ENCODE results near the gene SKAP2.

SKAP2 gene

DNA sequence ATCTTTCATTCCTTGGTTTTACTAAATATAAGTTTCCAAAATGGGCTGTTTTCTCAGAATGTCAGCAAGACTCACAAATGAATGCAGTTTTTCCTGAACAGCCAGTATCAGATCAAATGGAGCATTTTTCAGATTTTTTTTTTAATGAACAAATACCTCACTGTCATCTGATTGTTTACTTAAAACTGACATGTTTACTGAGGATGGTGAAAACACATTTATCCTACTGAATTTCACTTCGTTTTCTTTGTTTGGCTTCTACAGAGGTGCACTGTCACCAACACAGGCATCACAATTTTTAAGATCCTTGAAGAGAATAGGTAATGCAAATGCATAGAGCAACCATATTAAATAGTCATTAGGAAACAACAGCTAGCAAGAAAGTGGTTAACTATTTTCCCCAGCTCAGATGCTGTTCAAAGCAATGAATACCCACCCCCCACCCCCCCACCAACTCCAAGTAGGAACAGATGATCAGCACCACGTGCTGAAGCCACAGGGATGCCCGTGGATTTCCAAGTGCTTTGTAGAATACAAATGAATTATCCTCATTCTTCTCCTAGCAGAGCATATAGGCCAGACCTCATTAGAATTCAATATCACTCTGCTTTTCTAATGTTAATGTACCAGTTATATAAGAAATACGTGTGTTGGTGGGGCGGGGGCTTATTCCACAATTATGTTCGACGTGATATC lies 205.9 kb downstream of the SKAP2 start:
- no peak for DNase-seq

DNA sequence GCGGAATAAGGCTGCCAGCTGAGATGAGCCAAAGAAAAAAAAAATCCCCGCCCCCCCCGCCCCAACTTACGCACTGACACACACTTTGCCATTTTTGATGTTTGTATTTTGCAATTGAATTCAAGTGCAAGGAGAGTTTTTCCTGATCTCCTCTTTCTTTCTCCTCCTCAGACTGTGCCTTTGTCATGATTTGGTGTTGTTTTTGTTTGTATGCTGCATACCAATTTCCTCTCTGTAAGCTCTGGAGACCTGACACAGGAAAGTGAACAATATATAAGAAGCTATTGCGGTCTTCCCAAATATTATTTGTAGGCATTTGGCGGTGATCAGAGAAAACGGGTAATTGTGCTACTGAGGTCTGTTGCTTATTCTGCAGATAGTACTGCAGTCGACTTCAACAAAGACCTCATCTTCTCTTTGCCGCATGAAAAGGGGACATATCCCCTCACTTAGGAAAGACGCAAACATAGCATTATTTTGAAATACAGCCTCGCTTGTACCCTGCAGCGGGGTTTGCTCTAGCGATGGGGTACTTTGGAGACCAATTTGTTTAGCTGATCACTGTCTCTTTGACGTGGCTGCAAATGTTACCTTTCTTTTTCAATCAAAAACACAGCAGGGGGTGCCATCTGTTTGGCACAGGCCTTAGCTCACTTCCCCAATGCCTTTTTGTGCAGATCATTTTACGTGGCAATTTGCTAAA lies 206.6 kb downstream of the SKAP2 start:
- peak; percentile 46 for DNase-seq

- DNase-seq = no peak
These were observed 207.2 kb downstream of the SKAP2 start for GRCh38 chr7:26657206-26657641.

DNA sequence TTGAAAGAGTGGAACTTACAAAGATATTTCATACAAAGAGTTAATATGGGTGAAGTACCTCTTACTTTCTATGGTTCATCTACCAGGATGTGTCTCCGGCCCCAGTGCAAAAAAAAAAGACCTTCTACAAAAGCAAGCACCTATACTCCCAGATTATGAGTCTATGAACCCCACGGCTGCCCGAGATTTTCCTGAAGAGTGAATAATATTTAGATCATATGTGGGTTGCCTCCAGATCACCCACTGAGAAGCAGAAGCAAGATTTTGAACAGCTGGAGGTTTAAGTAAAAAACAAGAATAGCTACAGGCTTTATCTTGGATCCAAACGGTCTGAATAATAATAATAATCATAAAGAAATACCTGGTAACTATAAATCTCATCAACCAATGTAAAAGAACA lies 207.7 kb downstream of the SKAP2 start:
- DNase-seq = no peak

DNA sequence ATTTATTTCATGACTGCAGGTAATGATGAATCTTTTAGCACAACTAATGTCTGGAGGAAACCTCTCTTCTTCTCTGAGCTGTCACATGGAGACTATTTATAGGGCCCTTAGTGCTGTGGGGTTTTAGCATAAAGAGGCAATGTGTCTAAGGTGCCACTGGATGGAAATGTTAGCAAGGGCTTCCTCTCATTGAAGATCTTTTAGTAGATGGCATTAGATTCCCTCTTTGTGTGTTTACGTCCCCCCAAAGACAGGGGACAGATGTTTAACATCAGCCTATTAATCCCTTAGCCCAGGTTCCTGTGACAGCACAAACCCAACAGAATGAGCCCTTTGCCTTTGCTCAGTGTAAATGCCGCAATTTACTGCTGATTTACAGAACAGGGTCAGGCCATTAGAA lies 208.6 kb downstream of the SKAP2 start:
- DNase-seq = no peak

DNA sequence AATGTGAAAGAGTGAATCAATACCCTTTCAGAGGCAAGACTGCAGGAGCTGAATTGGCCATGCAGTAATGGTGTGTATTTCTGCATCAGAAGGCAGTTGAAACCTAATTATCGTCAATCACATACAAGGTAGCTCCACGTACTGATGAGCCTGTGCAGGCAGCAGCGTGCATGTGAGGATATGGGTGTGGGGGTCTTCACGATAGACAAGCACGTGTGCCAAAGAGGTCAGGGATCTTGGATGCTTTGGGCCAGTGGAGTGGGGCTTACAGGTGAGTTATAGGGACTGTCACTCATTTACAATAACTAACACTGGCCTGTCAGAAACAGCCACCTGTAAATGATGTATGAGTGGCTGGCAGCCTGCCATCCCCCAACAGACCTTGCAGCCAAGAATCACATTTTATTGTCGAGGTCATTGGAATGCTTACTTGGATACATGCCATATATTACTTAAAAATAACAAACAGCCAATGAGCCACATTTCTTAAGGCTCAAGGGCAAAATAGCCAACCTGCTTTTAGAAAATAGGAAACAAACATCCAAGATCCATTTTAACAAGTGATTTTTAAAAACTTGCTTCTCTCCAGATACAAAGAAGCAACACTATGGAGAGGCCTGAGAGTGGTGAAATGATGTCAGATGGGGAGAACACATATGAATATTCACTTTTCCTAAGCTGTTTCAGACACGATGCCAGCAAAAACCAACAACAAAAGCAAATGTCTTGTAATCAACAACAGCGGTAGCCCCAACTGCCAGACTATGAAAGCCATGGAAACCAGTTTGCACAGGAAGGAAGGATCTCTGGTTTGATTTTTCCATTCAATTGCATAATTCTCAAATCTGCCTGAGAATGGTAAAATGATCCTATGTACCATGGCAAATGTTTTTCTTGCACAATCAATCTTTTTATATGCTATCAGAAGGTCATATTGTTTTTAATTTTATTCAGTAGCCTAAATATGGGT lies 210.7 kb downstream of the SKAP2 start:
- DNase-seq = no peak

DNA sequence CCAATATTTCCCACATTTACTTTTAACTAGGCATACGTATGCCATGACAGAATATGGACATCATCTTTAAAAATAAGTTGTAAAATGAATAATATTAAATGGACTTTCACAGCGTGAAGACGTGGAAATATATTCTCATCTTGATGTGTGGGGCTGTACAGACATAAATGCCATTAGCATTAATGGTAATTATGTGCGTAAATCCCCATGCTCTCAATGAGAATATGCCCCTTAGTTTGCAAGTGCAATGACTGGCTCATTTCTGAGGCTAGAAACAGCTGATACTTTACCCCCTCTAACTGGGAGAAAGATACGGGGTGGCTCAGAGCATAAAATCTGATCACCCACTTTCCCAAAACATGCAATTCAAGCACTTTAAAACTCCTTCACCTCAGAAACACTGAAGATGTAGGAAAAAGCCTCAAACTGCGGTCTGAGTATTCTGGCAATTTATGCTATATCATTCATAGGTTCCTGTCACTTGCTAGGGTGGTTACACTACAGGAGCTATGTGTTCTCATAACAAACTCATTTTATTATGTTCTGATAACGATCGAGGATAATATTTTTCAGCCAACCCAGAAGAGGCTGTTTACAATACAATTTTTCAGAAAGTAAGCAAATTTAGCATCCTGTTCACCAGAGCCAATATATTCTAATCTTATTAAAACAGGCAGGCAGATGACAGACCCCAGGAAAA lies 211.8 kb downstream of the SKAP2 start:
- no peak for DNase-seq

DNA sequence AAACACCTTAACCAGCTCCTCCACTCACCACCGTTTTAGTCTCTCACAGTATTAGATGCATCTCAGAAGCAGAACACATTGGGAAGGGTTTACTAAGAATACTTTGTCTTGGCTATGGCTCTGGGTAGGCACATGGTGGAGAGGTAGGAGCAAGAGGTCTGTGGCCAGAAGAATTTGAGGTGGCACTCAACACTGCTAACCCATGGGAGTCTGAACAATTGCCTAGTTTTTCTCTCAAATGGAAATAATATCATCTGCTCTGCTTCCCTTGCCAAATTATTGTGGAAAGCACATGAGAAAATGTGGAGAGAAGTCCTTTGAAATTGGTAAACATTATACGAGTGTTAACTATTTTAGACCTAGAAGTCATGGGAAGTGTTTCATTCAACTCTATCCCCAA lies 214.3 kb downstream of the SKAP2 start:
- no peak for DNase-seq

DNA sequence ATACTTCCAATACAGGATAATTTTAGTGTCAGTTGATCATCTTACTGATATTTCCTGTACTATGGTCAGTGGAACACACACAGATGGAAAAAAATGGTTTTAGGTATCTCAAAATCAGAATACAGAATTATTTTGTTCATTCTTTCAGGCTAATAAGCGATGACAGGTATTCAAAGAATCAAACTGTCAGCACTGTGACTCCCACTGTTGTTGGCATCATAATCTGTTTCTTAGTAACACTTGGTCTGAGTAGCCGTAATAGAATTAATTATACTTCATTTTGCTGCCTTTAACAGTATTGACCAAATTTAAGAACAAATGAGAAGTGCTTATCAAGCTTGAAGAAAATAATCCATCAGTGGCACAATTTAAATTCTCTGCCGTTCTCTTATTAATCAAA lies 215.0 kb downstream of the SKAP2 start:
- no peak for DNase-seq

- no peak for DNase-seq
These were observed 215.8 kb downstream of the SKAP2 start for GRCh38 chr7:26648554-26648953.

GRCh38 chr7:26646336-26647048 lies 217.9 kb downstream of the SKAP2 start:
- no peak for DNase-seq

DNA sequence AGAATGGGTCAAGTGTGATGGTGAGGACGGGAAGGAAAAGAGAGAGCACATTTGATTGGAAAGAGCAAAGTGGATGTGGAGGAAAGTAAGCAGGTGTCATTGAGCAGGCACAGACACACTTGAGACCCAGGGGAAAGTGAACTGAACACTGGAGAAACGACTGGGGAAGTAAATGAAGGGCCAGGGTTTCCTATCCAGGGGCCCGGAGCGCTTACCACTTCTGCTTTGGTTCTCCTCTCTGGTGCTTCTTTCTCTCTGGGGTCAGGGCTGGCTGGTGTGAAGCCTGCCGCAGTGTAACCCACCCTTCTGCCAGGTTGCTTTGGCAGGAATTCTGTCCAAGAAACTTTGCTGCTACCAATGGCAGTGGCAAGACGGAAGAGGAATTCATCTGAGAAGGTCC lies 219.3 kb downstream of the SKAP2 start:
- DNase-seq = no peak

GRCh38 chr7:26642416-26642815 lies 222.0 kb downstream of the SKAP2 start:
- DNase-seq = no peak

- no peak for DNase-seq
These were observed 224.7 kb downstream of the SKAP2 start for GRCh38 chr7:26639695-26640094.

DNA sequence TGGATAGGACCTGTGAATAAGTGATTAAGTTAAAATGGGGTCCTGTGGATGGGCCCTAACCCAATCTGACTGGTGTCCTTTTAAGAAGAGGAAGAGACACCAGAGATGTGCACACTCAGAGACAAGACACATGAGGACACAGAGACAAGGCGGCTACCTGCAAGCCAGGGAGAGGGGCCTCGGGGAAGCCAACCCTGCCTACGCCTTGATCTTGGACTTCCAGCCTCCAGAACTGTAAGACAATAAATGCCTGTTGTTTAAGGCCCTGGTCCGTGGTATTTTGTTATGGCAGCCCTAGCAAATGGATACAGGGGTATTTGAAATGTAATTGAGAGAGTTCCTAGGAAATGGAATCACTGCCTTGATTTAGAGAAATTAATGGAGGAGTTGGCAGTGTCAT lies 225.3 kb downstream of the SKAP2 start:
- DNase-seq = no peak

DNA sequence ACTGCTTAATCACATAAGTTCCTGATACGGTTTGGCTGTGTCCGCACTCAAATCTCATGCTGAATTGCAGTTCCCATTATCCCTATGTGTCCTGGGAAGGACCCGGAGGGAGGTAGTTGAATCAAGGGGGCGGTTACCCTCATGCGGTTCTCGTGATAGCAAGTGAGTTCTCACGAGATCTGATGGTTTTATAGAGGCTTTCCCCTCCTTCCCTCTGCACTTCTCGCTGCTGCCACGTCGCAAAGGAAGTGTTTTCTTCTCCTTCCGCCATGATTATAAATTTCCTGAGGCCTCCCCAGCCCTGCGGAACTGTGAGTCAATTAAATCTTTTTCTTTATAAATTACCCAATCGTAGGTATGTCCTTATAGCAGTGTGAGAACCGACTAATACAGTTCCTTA lies 226.2 kb downstream of the SKAP2 start:
- DNase-seq = no peak

DNA sequence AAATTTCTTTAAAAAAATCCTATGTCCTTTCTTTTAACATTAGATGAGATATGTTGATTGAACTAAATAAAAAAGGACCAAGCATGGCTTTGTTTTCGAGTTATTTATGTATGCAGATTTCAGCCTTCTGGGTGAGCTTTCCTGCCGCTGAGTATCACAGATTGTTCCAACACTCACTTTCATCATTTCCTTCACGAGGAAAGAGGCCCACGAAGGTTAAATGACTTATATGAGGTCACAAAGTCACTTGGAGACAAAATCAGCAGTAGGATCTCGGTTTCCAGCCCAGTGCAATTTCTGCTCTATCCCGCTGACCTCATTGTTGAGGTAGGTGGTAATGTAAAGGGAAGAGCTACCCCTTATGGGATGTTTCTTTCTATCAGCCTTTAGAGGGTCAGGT lies 226.8 kb downstream of the SKAP2 start:
- no peak for DNase-seq

GRCh38 chr7:26636808-26637207 lies 227.6 kb downstream of the SKAP2 start:
- DNase-seq = no peak

DNA sequence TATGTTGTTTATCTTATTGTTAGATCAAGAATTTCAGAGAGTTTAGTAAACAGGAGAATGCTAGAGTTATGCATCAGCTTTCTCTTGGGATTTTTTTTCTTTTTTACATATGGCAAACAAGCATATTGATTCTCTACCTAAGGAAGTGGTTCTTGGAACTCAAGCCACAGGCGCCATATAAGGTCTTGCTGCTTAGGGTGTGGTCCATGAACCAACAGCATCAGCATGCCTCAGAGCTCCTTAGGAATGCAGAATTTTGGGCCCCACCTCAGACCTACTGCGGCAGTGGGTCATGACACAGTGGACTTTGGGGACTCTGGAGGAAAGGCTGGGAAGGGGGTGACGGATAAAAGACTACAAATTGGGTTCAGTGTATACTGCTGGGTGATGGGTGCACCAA lies 230.8 kb downstream of the SKAP2 start:
- DNase-seq = no peak

DNA sequence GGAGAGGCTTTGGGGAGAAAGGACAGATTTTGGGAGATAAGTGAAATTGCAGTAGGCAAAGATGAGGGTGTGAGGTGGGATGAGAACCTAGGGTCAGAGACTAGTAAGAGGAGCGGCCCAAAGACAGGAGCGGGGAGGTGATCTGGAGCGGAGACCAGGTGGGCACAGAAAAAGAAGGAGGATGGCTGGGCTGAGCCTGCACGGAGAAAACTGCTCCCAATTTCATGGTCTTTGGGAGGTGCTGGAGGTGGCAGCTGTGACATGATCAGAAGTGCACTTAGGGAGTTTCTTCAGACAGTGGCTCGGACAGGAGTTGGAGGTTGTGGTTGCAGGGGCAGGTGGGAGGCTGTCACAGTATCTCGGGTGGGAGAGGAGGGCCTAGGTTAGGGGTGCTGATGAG lies 232.8 kb downstream of the SKAP2 start:
- DNase-seq = no peak

DNA sequence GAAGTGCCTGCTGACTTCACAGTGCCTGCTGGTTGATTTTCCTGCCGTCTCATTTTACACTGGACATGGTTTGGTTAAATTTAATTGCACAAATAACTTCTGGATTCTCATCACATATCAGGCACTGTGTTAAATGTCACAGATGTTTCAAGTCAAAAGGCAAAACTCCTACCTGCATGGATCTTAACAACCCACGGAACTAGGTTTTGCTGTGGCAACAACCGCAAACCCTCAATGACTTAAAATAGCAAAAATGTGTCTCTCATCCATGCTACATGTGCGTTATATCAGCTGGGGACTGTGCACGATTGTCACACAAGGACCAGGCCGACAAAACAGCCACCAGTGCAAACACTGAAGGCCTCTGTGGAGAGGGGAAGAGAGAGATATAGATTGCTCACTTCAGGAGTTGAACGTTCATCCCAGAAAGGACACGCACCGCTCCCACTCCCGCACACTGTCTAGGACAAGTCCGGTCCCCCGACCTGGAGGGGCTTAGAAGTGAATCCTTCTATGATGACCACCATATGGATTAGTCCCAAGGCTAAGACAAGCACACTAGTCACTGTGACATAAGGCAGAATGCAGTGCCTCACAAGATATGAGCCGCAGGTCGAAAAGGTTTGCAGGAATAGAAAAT lies 233.3 kb downstream of the SKAP2 start:
- no peak for DNase-seq

- DNase-seq = no peak
These were observed 234.0 kb downstream of the SKAP2 start for GRCh38 chr7:26630361-26630760.

Data from NCI-H524 treated with DMSO at 0.1 percent for 48 hours (cell line).